Measurements from ENCODE around the gene PCK2.

PCK2 gene

GRCh38 chr14:24093207-24093900, 757 bp upstream of the PCK2 start (continued):
- TF ChIP-seq ZNF837 (tag by site-specific recombination; IDR thresholded peaks at IDR 0.05), result no peak
- TF ChIP-seq ZNF777 (tag by site-specific recombination; IDR thresholded peaks at IDR 0.05; ENCODE audit: borderline replicate concordance), result no peak
- TF ChIP-seq ZNF18 (tag by site-specific recombination; IDR thresholded peaks at IDR 0.05), result no peak
- TF ChIP-seq ZBTB20 (tag by site-specific recombination; IDR thresholded peaks at IDR 0.05), result peak; percentile 98
- TF ChIP-seq ZNF670 (tag by site-specific recombination; IDR thresholded peaks at IDR 0.05; ENCODE audit: low read depth), result no peak
- no peak for TF ChIP-seq ZNF146 (tag by site-specific recombination; IDR thresholded peaks at IDR 0.05)
- TF ChIP-seq TSHZ1 (tag by site-specific recombination; IDR thresholded peaks at IDR 0.05; ENCODE audit: borderline replicate concordance), result no peak
- no peak for TF ChIP-seq ZNF501 (tag by site-specific recombination; IDR thresholded peaks at IDR 0.05)
- TF ChIP-seq ZNF248 (tag by site-specific recombination; IDR thresholded peaks at IDR 0.05), result no peak
- TF ChIP-seq ZSCAN30 (tag by site-specific recombination; IDR thresholded peaks at IDR 0.05), result no peak
- TF ChIP-seq ZNF239 (tag by site-specific recombination; IDR thresholded peaks at IDR 0.05), result no peak; the same call in 1 of the 2 replicates
- no peak for TF ChIP-seq ZNF560 (tag by site-specific recombination; IDR thresholded peaks at IDR 0.05; ENCODE audit: borderline replicate concordance)
- TF ChIP-seq ZFP37 (tag by site-specific recombination; IDR thresholded peaks at IDR 0.05), result no peak
- no peak; the same call in 1 of the 2 replicates for TF ChIP-seq ZBTB48 (tag by site-specific recombination; IDR thresholded peaks at IDR 0.05)
- no peak for TF ChIP-seq ZNF19 (tag by site-specific recombination; IDR thresholded peaks at IDR 0.05; ENCODE audit: low read depth)
- no peak for TF ChIP-seq REST (tag by site-specific recombination; IDR thresholded peaks at IDR 0.05)
- no peak for TF ChIP-seq YY1 (tag by site-specific recombination; IDR thresholded peaks at IDR 0.05)
- TF ChIP-seq ZBTB21 (tag by site-specific recombination; IDR thresholded peaks at IDR 0.05), result peak; percentile 42; the same call in 1 of the 2 replicates
- TF ChIP-seq KLF17 (tag by site-specific recombination; IDR thresholded peaks at IDR 0.05), result no peak
- TF ChIP-seq ZNF529 (tag by site-specific recombination; IDR thresholded peaks at IDR 0.05; ENCODE audit: insufficient replicate concordance), result no peak
- TF ChIP-seq ZBTB7A (tag by site-specific recombination; IDR thresholded peaks at IDR 0.05; ENCODE audit: low read depth), result no peak
- TF ChIP-seq ZNF747 (tag by site-specific recombination; IDR thresholded peaks at IDR 0.05), result no peak
- TF ChIP-seq ZNF24 (tag by site-specific recombination; IDR thresholded peaks at IDR 0.05), result no peak
- TF ChIP-seq TRIM28 (IDR thresholded peaks at IDR 0.05; ENCODE audit: borderline replicate concordance, low read length), result no peak
- TF ChIP-seq ZNF140 (tag by site-specific recombination; IDR thresholded peaks at IDR 0.05), result no peak
- no peak for TF ChIP-seq SALL2 (tag by site-specific recombination; IDR thresholded peaks at IDR 0.05; ENCODE audit: borderline replicate concordance)
- TF ChIP-seq ZNF423 (tag by site-specific recombination; IDR thresholded peaks at IDR 0.05), result no peak
- no peak for TF ChIP-seq FEZF1 (tag by site-specific recombination; IDR thresholded peaks at IDR 0.05)
- TF ChIP-seq ZNF645 (tag by site-specific recombination; IDR thresholded peaks at IDR 0.05), result no peak

Measured in HEK293 (cell line).